Panc1 (cell line): ENCODE measurements around the gene CSAG2. TPM values are rescaled to one million over a fixed set of nuclear protein-coding genes. Genes with fewer than 3 reads are reported as not detected.

Source experiments
- ATAC-seq: fragments of 200-7000 bp; cut with Tn5 transposase; 2 replicates; pipeline ENCODE4 v1.9.1; 2020; ENCODE audit warnings: mild to moderate bottlenecking, moderate library complexity
- BruUV-seq: library from RNA; stranded (reverse); fragments of 400-500 nt; replicated peaks from 2 replicates; lab custom pipeline; 2021; lab: Mats Ljungman, UMichigan
- CTCF ChIA-PET: fragments of 300-600 bp; sonication (Branson Sonifier 250); formaldehyde crosslinking; loops from one replicate; lab custom pipeline; 2022; ENCODE audit warnings: antibody characterized with exemption; lab: Charles Lee
- POLR2A ChIA-PET: fragments of 300-600 bp; sonication (Branson Sonifier 250); formaldehyde crosslinking; loops from one replicate; lab custom pipeline; 2022; ENCODE audit warnings: antibody characterized with exemption; lab: Charles Lee
- DNase-seq: peaks from one replicate; pipeline ENCODE4 v3.0.0-alpha.2; 2010; ENCODE audit warnings: low read depth, low spot score
- H3K27ac ChIP-seq: 2 replicates; pipeline ENCODE4 v1.5.1; 2011; ENCODE audit warnings: mild to moderate bottlenecking, low read length, inconsistent platforms
- H3K27me3 ChIP-seq: fragments of 200-500 bp; sonication (Bioruptor generic); 2 replicates; pipeline ENCODE4 v1.6.0; 2014; ENCODE audit warnings: low read length, inconsistent platforms; ENCODE audit not compliant: control insufficient read depth, insufficient read depth
- H3K36me3 ChIP-seq: fragments of 200-500 bp; sonication (Bioruptor generic); 2 replicates; pipeline ENCODE4 v1.5.1; 2014; ENCODE audit warnings: inconsistent platforms, mild to moderate bottlenecking, low read length, moderate library complexity; ENCODE audit not compliant: control insufficient read depth, insufficient read depth
- H3K4me1 ChIP-seq: 2 replicates; pipeline ENCODE4 v1.5.1; 2011; ENCODE audit warnings: inconsistent platforms, mild to moderate bottlenecking, low read length, moderate library complexity; ENCODE audit not compliant: control insufficient read depth, insufficient read depth
- H3K4me3 ChIP-seq, 2 experiments: 2 replicates each; pipeline ENCODE4 v1.5.1; 2011 to 2012; ENCODE audit warnings: low read depth in 2 of 2, low read length in 2 of 2, mild to moderate bottlenecking in 2 of 2, inconsistent platforms in 1 of 2, moderate library complexity in 1 of 2
- H3K9me3 ChIP-seq: fragments of 200-500 bp; sonication (Bioruptor generic); 2 replicates; pipeline ENCODE4 v1.5.1; 2014; ENCODE audit warnings: low read depth, mild to moderate bottlenecking, inconsistent platforms, low read length, moderate library complexity; ENCODE audit not compliant: control insufficient read depth, insufficient read depth
- POLR2AphosphoS5 ChIP-seq: IDR thresholded peaks from 2 replicates; pipeline ENCODE4 v1.6.1; 2012; ENCODE audit warnings: mild to moderate bottlenecking, low read depth, low read length, moderate library complexity
- REST ChIP-seq, 2 experiments: IDR thresholded peaks; 2 replicates each; pipeline ENCODE4 v1.6.1; 2011 to 2012; ENCODE audit warnings: low read depth in 2 of 2, control low read depth in 1 of 2, low read length in 1 of 2, mild to moderate bottlenecking in 1 of 2, moderate library complexity in 1 of 2; ENCODE audit not compliant: insufficient read depth in 1 of 2
- SIN3A ChIP-seq: IDR thresholded peaks from 2 replicates; pipeline ENCODE4 v1.6.1; 2012; ENCODE audit warnings: low read depth, mild to moderate bottlenecking, low read length, moderate library complexity, borderline replicate concordance; ENCODE audit not compliant: insufficient read depth
- TCF7L2 ChIP-seq: IDR thresholded peaks from 2 replicates; pipeline ENCODE4 v1.6.1; 2011; ENCODE audit warnings: mild to moderate bottlenecking, low read depth, low read length, inconsistent platforms
- in situ Hi-C: cut with HindIII; loops from 2 replicates; pipeline ENCODE4 v1.10.0; 2016; ENCODE audit warnings: low sequenced_read_pairs, low pct_unique_long_range_greater_than_20kb
- intact Hi-C: fragments of 100-400 bp; cut with micrococcal nuclease; formaldehyde crosslinking; loops from one replicate; pipeline ENCODE4 v1.10.0; 2022; ENCODE audit not compliant: unreplicated experiment
- total RNA-seq: library from RNA; stranded (reverse); gene quantifications from one replicate; pipeline ENCODE4 v1.2.1, GENCODE V29; 2021; ENCODE audit not compliant: unreplicated experiment
- TF ChIP-seq, protein P1 (sequence below): fragments of 450-650 bp; IDR thresholded peaks from 2 replicates; pipeline ENCODE4 v1.5.1; 2017; ENCODE audit warnings: mild to moderate bottlenecking

Gene CSAG2
- total RNA-seq, 1 experiment from 2014 or later = not detected

GRCh38 chrX:152674135-152674534 is 34.9 kb downstream of the CSAG2 start:
- Histone ChIP-seq H3K36me3 (no peaks in the 10 kb centered on the region), H3K4me3 (no peak overlapping the region), H3K27me3 (no peaks in the 10 kb centered on the region), H3K9me3 (no peaks in the 10 kb centered on the region), H3K4me1 (no peaks in the 10 kb centered on the region), H3K27ac (no peak overlapping the region)
- ChIA-PET POLR2A (no interaction called here), CTCF (no interaction called here)
- DNase-seq (no peak), ATAC-seq (no peak)
- TF ChIP-seq, protein P1, sequence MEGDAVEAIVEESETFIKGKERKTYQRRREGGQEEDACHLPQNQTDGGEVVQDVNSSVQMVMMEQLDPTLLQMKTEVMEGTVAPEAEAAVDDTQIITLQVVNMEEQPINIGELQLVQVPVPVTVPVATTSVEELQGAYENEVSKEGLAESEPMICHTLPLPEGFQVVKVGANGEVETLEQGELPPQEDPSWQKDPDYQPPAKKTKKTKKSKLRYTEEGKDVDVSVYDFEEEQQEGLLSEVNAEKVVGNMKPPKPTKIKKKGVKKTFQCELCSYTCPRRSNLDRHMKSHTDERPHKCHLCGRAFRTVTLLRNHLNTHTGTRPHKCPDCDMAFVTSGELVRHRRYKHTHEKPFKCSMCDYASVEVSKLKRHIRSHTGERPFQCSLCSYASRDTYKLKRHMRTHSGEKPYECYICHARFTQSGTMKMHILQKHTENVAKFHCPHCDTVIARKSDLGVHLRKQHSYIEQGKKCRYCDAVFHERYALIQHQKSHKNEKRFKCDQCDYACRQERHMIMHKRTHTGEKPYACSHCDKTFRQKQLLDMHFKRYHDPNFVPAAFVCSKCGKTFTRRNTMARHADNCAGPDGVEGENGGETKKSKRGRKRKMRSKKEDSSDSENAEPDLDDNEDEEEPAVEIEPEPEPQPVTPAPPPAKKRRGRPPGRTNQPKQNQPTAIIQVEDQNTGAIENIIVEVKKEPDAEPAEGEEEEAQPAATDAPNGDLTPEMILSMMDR = no peak
- TF ChIP-seq POLR2AphosphoS5 (no peak), REST (IDR thresholded peaks at IDR 0.05; ENCODE audit: insufficient read depth in 1 of 2, low read depth in 2 of 2, low read length in 1 of 2) (no peak), TCF7L2 (no peak), SIN3A (no peak)
- intact Hi-C loops = no loop called here
- no TSS peak for BruUV-seq
- in situ Hi-C loops = no loop called here

GRCh38 chrX:152663086-152663485 is 46.0 kb downstream of the CSAG2 start:
- no peak for ATAC-seq
- no peak overlapping the region for H3K4me3 ChIP-seq
- no peaks in the 10 kb centered on the region for H3K4me1 ChIP-seq
- ChIA-PET CTCF (no interaction called here), POLR2A (no interaction called here)
- no peaks in the 10 kb centered on the region for H3K36me3 ChIP-seq
- TF ChIP-seq REST (IDR thresholded peaks at IDR 0.05; ENCODE audit: insufficient read depth in 1 of 2, low read depth in 2 of 2, low read length in 1 of 2) (no peak), TCF7L2 (no peak), POLR2AphosphoS5 (no peak), SIN3A (no peak)
- TF ChIP-seq, protein P1 = no peak
- peaks cover 3% of the 10 kb centered on the region; the same call in 1 of the 2 replicates for H3K27me3 ChIP-seq
- no peak overlapping the region for H3K27ac ChIP-seq
- no TSS peak for BruUV-seq
- intact Hi-C loops = no loop called here
- no peak for DNase-seq
- in situ Hi-C loops = no loop called here
- H3K9me3 ChIP-seq = no peaks in the 10 kb centered on the region
